K562 (cell line): ENCODE results near the gene ACKR2. TPM values are rescaled to one million over a fixed set of nuclear protein-coding genes. Genes with fewer than 3 reads are reported as not detected.

Source experiments
- EP400 ChIP-seq: fragments of 450-650 bp; IDR thresholded peaks from 2 replicates; pipeline ENCODE4 v1.6.1; 2017; ENCODE audit warnings: antibody characterized with exemption, mild to moderate bottlenecking, moderate library complexity
- POU5F1 ChIP-seq: fragments of 150-350 bp; IDR thresholded peaks from 2 replicates; pipeline ENCODE4 v1.6.1; 2014; ENCODE audit warnings: borderline replicate concordance, low read length, low read depth, mild to moderate bottlenecking; ENCODE audit not compliant: partially characterized antibody
- ZBTB40 ChIP-seq, 2 experiments: fragments of 450-650 bp in 1 of 2; sonication (generic) in 1 of 2; formaldehyde crosslinking in 1 of 2; IDR thresholded peaks; 2 replicates each; pipeline versions ENCODE4 v1.7.1 to v1.9.0; 2016 to 2022; ENCODE audit warnings: inconsistent platforms in 1 of 2, mild to moderate bottlenecking in 1 of 2, missing genetic modification reagents in 1 of 2
- polyA plus RNA-seq, 8 experiments: library from polyadenylated mRNA; depleted of rRNA in 4 of 8; stranded (reverse) in 5 of 8; unstranded in 3 of 8; fragments of >200 nt; fragmentation: Nextera tagmentation in 2 of 8; fragmentation: Illumina TruSeq in 1 of 8; extraction: Ambion mirVana in 2 of 8; extraction: Trizol in 1 of 8; gene quantifications; 2 replicates each; pipeline versions ENCODE4 v1.2.1 to v1.2.3, GENCODE V29; 2011 to 2014; ENCODE audit warnings: inconsistent platforms in 1 of 8, missing spikeins in 1 of 8
- total RNA-seq, 7 experiments: library from RNA; depleted of rRNA in 6 of 7; stranded (reverse); fragments of >200 nt in 6 of 7; fragmentation: Illumina TruSeq in 2 of 7; extraction: Trizol in 2 of 7; gene quantifications; 2 replicates each; pipeline versions ENCODE4 v1.2.1 to v1.2.3, GENCODE V29; 2011 to 2021; ENCODE audit warnings: low replicate concordance in 1 of 7
- TF ChIP-seq, protein P1 (sequence below), 2 experiments: fragments of 450-650 bp in 1 of 2; sonication (generic) in 1 of 2; formaldehyde crosslinking in 1 of 2; IDR thresholded peaks in 1 of 2; conservative IDR thresholded peaks in 1 of 2; 2 replicates each; pipeline versions ENCODE4 v1.6.1 to v1.8.1; 2016 to 2023; ENCODE audit warnings: mild to moderate bottlenecking in 2 of 2, moderate library complexity in 2 of 2, inconsistent platforms in 1 of 2, missing genetic modification reagents in 1 of 2

The ACKR2 gene
- total and polyA plus RNA-seq, 9 of the 15 experiments (the other 6 are each of a cell fraction or from before 2014, with no cell fraction given): 0.03 to 0.69 (median 0.25) TPM; not detected in 1

- TF ChIP-seq ZBTB40 (IDR thresholded peaks at IDR 0.05): no peak
- TF ChIP-seq ZBTB40 (CRISPR knock-in tag; IDR thresholded peaks at IDR 0.05): no peak
- no peak for TF ChIP-seq POU5F1
- TF ChIP-seq EP400: no peak
- TF ChIP-seq, protein P1, sequence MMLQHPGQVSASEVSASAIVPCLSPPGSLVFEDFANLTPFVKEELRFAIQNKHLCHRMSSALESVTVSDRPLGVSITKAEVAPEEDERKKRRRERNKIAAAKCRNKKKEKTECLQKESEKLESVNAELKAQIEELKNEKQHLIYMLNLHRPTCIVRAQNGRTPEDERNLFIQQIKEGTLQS (IDR thresholded peaks at IDR 0.05): no peak
- TF ChIP-seq, protein P1 (CRISPR knock-in tag; conservative IDR thresholded peaks at IDR 0.05): no peak
These were observed 42.1 kb downstream of the ACKR2 start (continued) for GRCh38 chr3:42851228-42851834.
